ENCODE results near the gene PRKCB. TPM values are rescaled to one million over a fixed set of nuclear protein-coding genes. Genes with fewer than 3 reads are reported as not detected.

PRKCB gene
- total and polyA plus RNA-seq, 2 of the 8 experiments (the other 6 are each of a cell fraction or from before 2014, with no cell fraction given) = 7.1 to 12.1 TPM

DNA sequence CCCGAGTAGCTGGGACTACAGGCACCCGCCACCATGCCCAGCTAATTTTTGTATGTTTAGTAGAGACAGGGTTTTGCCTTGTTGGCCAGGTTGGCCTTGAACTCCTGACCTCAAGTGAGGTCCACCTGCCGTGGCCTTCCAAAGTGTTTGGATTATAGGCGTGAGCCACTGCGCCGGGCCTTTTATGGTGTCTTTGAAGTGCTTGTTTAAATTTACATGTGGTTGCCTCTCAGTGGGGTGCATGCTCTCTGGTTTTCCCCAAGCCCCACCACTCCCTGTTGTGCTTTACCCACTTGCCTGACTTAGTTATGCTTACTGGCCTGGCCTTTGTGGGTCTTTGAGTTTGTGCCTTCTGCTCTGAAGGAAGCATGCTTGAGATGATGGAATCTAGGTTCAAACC is 132.0 kb downstream of the PRKCB start (continued):
- TF ChIP-seq, protein P1, sequence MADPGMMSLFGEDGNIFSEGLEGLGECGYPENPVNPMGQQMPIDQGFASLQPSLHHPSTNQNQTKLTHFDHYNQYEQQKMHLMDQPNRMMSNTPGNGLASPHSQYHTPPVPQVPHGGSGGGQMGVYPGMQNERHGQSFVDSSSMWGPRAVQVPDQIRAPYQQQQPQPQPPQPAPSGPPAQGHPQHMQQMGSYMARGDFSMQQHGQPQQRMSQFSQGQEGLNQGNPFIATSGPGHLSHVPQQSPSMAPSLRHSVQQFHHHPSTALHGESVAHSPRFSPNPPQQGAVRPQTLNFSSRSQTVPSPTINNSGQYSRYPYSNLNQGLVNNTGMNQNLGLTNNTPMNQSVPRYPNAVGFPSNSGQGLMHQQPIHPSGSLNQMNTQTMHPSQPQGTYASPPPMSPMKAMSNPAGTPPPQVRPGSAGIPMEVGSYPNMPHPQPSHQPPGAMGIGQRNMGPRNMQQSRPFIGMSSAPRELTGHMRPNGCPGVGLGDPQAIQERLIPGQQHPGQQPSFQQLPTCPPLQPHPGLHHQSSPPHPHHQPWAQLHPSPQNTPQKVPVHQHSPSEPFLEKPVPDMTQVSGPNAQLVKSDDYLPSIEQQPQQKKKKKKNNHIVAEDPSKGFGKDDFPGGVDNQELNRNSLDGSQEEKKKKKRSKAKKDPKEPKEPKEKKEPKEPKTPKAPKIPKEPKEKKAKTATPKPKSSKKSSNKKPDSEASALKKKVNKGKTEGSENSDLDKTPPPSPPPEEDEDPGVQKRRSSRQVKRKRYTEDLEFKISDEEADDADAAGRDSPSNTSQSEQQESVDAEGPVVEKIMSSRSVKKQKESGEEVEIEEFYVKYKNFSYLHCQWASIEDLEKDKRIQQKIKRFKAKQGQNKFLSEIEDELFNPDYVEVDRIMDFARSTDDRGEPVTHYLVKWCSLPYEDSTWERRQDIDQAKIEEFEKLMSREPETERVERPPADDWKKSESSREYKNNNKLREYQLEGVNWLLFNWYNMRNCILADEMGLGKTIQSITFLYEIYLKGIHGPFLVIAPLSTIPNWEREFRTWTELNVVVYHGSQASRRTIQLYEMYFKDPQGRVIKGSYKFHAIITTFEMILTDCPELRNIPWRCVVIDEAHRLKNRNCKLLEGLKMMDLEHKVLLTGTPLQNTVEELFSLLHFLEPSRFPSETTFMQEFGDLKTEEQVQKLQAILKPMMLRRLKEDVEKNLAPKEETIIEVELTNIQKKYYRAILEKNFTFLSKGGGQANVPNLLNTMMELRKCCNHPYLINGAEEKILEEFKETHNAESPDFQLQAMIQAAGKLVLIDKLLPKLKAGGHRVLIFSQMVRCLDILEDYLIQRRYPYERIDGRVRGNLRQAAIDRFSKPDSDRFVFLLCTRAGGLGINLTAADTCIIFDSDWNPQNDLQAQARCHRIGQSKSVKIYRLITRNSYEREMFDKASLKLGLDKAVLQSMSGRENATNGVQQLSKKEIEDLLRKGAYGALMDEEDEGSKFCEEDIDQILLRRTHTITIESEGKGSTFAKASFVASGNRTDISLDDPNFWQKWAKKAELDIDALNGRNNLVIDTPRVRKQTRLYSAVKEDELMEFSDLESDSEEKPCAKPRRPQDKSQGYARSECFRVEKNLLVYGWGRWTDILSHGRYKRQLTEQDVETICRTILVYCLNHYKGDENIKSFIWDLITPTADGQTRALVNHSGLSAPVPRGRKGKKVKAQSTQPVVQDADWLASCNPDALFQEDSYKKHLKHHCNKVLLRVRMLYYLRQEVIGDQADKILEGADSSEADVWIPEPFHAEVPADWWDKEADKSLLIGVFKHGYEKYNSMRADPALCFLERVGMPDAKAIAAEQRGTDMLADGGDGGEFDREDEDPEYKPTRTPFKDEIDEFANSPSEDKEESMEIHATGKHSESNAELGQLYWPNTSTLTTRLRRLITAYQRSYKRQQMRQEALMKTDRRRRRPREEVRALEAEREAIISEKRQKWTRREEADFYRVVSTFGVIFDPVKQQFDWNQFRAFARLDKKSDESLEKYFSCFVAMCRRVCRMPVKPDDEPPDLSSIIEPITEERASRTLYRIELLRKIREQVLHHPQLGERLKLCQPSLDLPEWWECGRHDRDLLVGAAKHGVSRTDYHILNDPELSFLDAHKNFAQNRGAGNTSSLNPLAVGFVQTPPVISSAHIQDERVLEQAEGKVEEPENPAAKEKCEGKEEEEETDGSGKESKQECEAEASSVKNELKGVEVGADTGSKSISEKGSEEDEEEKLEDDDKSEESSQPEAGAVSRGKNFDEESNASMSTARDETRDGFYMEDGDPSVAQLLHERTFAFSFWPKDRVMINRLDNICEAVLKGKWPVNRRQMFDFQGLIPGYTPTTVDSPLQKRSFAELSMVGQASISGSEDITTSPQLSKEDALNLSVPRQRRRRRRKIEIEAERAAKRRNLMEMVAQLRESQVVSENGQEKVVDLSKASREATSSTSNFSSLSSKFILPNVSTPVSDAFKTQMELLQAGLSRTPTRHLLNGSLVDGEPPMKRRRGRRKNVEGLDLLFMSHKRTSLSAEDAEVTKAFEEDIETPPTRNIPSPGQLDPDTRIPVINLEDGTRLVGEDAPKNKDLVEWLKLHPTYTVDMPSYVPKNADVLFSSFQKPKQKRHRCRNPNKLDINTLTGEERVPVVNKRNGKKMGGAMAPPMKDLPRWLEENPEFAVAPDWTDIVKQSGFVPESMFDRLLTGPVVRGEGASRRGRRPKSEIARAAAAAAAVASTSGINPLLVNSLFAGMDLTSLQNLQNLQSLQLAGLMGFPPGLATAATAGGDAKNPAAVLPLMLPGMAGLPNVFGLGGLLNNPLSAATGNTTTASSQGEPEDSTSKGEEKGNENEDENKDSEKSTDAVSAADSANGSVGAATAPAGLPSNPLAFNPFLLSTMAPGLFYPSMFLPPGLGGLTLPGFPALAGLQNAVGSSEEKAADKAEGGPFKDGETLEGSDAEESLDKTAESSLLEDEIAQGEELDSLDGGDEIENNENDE (IDR thresholded peaks at IDR 0.05; ENCODE audit: insufficient replicate concordance, low read length) = no peak
- TF ChIP-seq KDM1A (IDR thresholded peaks at IDR 0.05; ENCODE audit: borderline replicate concordance, low read length) = peak; percentile 52; the same call in 1 of the 2 replicates
